Measurements from ENCODE around the gene SLC43A3.
"Not testable (repeated sequence)": the region's sequence is repeated elsewhere in the genome, so short reads cannot be mapped to it uniquely, and the experiment has no call there.

SLC43A3 gene

DNA sequence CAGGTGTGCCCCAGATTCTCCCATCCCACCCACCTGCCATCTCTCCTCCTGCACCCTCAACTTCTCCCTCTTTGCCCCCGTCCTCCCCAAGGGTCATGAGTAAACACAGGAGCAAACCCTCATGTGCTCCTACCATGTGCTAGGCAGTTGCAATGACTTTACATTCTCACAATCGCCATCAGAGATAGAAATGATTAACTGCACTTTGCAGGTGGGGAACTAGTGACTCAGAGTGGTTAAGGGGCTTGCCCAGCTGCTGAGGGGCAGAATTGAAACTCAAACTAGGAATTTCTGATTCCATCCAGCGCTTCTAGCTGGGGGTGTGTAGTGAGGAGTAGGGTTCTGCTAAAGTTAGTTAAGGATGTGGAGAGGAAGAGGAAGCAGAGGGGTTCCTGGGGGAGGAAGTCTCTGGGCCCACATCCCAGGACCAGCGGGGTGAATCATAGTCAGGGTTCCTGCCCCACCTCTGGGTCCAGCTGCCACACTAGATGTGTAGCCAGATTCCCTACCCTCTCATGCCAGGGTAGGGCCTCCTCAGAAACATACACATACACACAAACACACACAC is 20.5 kb downstream of the SLC43A3 start:
- DNase-seq (ENCODE audit: low read depth in 2 of 2), result peak; percentile 39 to 43

DNA sequence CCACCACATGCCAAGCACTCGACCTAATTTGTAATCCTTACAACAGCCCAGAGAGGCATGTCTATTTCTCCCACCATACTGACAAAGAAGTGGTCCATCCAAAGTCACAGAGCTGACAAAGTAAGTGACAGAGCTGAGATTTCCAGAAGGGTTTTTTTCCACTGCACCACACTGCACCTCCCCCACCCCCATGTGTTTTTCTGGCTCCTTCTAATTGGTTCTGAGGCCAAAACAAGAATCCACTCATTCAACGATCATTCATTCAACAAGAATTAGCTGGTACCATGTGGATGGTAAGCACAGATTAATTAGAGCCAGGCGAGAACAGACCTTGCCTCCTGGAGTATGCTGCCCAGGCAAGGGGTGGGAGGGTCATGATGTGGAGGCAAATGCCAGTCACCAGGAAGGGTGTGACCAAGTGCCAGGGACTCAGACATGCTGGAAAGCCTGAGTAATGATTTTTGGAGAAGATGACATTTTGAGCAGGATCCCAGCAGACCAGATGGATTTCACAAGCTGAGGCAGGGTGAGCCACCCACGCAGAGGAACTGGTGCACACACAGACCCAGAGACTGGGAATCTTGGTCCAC is 21.6 kb downstream of the SLC43A3 start:
- no peak for DNase-seq (ENCODE audit: low read depth in 2 of 2)

- no peak for DNase-seq (ENCODE audit: low read depth in 2 of 2)
These were observed 23.1 kb downstream of the SLC43A3 start for GRCh38 chr11:57403802-57404147.

DNA sequence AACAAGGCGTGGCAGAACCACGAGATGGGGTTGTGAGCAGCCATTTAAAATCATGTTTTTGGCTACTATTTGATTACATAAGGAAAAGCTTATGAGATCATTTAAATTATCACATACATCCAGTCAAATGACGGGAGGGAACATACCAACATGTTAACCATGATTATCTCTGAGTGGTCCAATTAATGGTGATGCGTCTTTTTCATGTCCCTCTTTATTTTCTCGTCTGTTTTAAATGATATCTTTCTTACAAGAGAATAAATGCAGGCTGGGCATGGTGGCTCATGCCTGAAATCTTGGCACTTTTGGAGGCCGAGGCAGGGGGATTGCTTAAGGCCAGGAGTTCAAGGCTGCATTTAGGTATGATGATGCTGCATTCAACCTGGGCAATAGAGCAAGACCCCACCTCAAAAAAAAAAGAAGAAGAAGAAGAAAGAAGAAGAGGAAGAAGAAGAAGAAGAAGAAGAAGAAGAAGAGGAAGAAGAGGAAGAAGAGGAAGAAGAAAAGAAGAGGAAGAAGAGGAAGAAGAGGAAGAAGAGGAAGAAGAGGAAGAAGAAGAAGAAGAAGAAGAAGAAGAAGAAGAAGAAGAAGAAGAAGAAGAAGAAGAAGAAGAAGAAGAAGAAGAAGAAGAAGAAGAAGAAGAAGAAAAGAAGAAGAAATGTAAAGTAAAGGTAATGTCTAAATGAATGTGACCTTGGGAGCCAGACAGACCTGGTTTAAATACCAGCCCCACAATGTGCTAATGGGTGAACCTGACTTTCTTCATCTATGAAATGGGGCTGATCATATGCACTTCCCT is 23.7 kb downstream of the SLC43A3 start:
- DNase-seq (ENCODE audit: low read depth in 2 of 2), result not testable (repeated sequence)

DNA sequence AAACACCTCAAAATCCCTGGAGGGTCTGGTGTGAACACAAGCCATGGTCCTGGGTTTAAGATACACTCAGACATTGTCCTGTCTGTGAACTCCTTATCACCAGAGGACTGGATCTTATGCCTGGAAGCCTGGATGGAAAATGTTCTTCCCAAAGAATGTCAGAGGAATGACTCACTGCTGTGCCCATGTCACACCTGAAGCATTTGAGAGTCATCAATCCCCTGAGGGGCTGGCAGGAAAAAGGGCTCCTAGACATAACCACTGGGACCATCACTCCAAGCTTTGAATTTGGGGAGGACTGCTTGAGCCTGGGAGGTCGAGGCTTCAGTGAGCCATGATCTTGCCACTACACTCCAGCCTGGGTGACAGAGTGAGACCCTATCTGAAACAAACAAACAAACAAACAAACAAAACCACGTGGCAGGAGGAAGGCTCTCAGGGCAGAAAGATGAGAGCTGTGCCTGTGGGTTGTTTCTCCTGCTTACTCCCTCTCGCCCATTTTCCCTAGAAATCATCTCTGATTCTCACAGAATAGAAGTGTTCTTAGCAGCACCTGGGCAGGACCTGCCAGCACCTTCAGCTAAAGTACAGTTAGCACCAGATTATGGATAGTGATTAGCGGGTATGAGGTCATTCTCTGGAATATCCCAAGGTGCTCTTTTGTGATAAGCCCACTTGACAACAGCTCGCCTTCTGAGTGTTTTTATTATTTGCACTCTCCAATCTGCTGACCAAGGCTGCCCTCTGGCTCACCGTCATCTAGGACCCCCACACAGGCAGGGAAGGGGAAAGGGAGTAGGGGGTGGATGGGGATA is 24.5 kb downstream of the SLC43A3 start:
- DNase-seq (ENCODE audit: low read depth in 2 of 2), result no peak

- DNase-seq (ENCODE audit: low read depth in 2 of 2), result no peak
These were observed 26.8 kb downstream of the SLC43A3 start for GRCh38 chr11:57399972-57400578.

DNA sequence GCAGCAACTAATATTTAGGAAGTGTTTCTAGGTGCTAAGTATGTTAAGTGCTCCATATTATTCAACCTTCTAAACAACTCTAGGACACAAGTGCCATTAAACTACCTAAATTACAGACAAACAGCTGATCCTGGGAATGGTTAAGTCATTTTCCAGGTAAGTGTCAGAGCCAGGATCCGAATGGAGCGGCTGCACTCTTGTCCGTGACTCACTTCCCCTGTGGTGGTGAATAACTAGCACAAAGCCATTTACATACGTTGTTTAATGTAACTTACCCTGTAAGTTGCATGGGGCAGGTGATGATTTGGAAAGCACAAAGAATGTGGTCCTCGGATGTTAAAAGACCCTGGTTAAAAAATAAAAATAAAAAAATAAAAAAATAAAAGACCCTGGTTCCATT is 27.7 kb downstream of the SLC43A3 start:
- DNase-seq (ENCODE audit: low read depth in 2 of 2), result no peak

GRCh38 chr11:57397394-57397990 is 29.4 kb downstream of the SLC43A3 start:
- no peak for DNase-seq (ENCODE audit: low read depth in 2 of 2)

DNA sequence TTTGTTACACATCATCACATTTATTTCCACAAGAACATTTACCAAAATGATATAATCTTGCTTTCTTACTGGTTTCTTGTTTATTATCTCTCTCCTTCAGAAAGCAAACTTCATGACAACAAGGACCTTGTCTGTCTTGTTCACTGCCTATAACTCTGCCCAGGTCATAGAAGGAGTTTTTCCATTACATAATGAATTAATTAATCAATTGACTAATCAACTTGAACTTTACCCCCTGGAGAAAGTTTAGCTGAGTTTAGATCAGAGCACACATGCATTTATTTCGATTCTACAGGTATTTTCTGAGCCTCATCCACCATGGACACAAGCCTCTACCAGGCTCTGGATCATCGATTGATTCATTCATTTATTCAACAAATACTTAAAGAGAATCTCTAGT is 30.2 kb downstream of the SLC43A3 start:
- DNase-seq (ENCODE audit: low read depth in 2 of 2), result no peak

- no peak for DNase-seq (ENCODE audit: low read depth in 2 of 2)
These were observed 30.9 kb downstream of the SLC43A3 start for GRCh38 chr11:57395905-57396623.

- no peak for DNase-seq (ENCODE audit: low read depth in 2 of 2)
These were observed 32.5 kb downstream of the SLC43A3 start for GRCh38 chr11:57394203-57394965.

DNA sequence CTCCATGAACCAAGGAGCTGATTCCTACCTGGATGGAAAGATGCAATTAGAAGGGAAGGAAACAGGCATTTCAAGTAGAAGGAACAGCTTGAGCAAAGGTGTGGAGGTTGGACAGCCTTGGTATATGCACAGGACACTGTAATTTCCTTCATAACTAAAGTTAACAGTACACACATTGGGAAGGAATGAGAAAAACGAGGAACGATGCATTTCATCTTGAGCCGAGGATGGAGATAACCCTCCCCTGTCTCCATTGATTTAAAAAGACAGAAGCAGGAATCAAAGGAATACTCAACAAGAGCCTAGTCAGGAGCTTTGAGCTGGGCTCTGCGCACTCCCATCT is 34.2 kb downstream of the SLC43A3 start:
- no peak for DNase-seq (ENCODE audit: low read depth in 2 of 2)

- no peak for DNase-seq (ENCODE audit: low read depth in 2 of 2)
These were observed 34.7 kb downstream of the SLC43A3 start for GRCh38 chr11:57392066-57392762.

- DNase-seq (ENCODE audit: low read depth in 2 of 2), result no peak
These were observed 35.4 kb downstream of the SLC43A3 start for GRCh38 chr11:57391539-57391938.

DNA sequence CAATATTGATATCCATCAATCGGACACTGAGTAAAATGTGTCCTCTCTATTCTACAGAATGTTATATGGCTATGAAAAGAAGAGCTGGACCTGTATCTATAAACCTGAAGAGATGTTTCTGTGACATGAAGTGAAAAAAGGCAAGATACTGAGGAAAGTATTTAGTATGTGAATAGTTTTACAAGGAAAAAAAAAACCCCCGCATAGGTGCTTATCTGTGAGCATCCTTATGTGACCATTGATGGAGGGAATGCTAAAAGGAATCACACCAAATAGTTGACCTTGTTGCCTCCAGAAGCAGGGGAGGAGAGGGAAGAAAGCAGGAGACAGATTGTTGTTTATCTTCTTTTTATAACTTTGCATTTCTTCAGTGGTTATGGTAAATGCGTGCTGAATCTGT is 35.8 kb downstream of the SLC43A3 start:
- no peak for DNase-seq (ENCODE audit: low read depth in 2 of 2)

- DNase-seq (ENCODE audit: low read depth in 2 of 2), result no peak
These were observed 36.4 kb downstream of the SLC43A3 start, which contains the start of gene PRG2 for GRCh38 chr11:57390535-57390934. PRG2 (minus strand) TSS chr11:57390650; CDS start chr11:57389944, 706 bp downstream.

- no peak for DNase-seq (ENCODE audit: low read depth in 2 of 2)
These were observed 39.5 kb downstream of the SLC43A3 start for GRCh38 chr11:57387289-57388030.

DNA sequence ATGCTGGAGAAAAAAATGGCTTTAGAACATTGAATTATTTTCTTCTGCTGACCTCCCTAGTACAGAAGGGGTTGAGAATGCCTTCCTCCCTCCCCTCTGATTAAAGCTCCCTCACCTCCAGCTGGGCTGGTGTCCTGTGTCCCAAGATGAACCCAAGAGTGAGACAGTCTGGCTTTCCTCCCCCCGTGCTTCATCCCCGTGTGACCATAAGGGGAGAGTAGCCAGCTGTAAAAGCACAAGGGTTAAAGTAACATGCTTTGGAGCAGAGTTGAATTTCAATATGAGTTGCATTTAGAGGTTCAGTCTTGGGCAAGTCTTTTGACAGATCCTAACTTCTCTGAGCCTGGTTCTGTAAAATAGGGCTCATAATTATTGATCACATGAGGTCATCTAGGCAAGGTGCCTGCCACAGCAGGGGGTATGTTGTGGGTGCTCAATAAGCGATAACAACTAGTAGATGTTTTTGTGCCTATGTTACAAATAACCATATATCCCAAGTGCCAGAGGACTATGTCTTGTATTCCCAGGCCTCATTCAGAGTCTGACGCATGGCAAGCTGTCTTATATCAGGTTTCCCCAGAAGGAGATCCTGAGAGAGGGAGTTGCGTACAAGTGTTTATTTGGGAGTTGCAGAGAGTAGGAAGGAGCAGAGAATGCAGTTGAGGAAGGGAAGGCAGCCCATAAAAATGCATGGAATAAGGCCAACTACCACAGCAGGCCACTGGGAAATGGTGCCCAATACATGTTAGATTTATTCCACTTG is 40.6 kb downstream of the SLC43A3 start:
- DNase-seq (ENCODE audit: low read depth in 2 of 2), result no peak

Data from stimulated activated CD4-positive, alpha-beta T cell treated with anti-CD3 and anti-CD28 coated beads, Interleukin-1b, Interleukin-23, amount 100 ng/mL, for 4 hours (primary cell).